A204.1 (cell line): ENCODE results near the gene GNG7.
"Not testable (repeated sequence)": the region's sequence is repeated elsewhere in the genome, so short reads cannot be mapped to it uniquely, and the experiment has no call there.

Source experiments
- FAIRE-seq: peaks from 2 replicates; lab custom pipeline; 2012; peaks lifted over from hg19 to GRCh38; lab: Jason Lieb, UNC

The GNG7 gene

DNA sequence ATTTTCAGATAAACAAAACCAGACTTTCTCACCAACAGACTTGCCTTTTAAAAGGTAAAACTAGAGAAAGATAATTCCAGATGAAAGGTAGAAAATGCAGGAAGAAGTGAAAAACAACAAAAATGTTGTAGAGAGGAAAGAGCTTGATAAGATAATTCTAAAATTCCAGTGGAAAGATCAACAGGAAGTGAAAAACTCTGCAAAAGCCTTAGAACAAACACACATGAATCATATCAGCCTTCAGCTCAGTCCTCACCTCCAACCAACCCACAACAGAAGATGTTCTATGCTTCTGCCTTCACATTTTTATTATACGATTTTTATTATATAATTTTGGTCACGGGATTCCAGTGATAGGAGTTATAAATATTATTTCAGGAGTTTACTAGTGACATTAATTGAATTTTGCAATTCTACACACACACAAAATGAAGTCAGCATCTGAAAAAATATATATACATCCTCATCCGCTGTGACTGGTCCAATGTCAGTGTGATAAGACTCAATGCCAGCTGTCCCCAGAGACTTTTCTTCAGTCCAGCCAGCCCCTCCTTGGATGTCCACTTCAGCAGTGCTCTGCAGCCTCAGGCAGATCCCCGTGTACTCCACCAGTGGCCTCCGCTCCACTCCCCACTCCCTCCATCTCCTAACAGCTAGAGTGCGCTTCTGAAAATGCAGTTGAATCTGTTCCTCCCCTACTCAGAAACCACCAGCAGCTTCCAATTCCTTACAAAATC is 168.6 kb downstream of the GNG7 start:
- no peak for FAIRE-seq

DNA sequence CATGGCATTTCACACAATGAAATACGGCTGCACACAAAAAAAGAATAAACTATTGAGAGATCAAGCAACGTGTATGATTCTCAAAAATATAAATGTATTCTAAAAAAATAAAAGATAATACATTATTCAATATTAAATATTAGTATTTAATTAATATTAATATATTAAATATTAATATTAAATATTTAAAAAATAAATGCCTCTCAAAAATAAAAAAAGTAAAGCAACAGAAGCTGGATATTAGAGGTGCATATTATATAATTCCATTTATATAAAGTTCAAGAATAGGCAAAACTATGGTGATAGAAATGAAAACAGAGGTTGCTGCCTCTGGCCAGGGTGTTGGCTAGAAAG is 169.4 kb downstream of the GNG7 start:
- peak; percentile 93 for FAIRE-seq

- FAIRE-seq = no peak
Measured at GRCh38 chr19:2532252-2533071, 170.0 kb downstream of the GNG7 start.

GRCh38 chr19:2529942-2530341 is 172.6 kb downstream of the GNG7 start:
- not testable (repeated sequence) for FAIRE-seq

GRCh38 chr19:2529473-2529918 is 173.0 kb downstream of the GNG7 start:
- FAIRE-seq = no peak

DNA sequence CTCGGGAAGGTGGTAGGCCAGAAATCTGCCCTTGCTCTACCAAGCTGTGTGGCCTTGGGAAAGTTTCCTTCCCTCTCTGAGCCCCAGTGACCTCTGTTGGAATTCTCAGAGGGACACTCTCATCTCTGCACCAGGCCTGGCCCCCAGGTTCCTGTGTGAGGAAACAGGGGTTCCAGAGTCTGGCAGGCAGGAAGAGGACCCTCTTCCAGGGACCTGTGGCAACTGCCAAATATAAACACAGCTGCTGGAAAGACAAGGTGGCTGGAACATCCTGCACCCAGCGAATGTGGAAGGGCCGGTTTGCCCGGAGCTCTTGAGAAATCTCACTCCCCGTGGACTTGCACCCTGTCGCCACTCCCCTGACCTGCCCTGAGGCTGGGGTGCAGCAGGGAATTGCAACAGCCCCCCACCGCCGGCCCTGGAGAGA is 173.8 kb downstream of the GNG7 start:
- FAIRE-seq = no peak

- FAIRE-seq = no peak
Measured at GRCh38 chr19:2527686-2528085, 174.8 kb downstream of the GNG7 start.

DNA sequence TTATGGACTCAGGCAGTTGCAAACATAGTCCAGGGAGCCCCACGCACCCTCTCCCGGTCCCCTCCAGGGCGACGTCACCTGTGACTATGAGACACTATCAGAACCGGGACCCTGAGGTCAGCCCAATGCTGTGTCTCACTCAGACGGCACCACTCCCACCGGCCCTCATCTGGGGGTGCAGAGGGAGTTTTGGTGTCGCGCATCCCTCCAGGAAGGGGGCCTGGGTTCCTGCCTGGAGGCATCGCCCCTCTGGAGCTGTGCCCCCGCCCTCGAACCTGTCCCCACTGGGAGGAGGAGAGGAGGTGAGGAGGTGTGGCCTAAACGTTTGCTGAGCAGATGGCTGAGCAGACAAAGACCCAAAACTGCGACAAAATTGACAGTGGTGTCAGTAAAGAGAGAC is 175.3 kb downstream of the GNG7 start:
- FAIRE-seq = no peak

DNA sequence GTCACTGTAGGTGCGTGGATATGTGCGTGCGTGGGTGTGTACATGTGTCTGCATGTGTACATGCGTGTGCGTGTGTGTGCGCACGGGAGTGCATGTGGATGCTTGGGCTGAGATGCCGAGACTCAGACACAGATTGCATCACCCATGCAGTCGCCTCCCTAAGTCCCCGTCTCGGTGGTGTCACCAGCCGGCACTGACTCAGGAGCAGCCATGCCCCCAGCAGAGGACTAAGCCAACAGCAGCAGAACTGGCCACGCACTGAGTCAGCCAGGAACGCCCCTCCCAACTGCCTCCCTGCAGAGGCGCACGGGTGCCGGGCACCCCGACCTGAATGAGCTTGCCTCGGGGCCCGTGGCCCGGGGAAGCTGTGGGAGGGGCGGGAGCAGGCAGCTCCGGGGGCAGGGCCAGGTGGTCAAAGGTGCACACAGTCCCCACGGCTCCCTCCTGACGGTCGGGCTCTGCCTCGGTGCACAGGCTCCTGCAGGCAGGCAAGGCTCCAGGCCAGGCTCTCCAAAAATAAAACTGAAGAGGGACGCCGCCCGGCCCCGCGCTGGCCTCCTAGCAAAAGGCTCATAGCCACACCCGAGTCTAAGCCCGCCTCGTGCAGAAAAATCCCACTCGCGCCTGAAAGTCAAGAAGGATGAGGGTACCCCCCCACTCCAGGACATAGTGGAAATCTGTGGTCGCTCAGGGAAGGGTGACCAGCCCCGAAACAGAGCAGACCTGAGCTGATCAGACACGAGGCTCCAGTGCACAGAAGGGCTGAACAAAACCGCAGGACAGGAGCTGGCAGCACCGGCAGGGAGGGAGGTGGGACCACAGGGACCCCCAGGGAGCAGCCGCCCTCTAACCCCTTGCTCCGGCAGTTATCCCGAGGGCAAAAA is 177.4 kb downstream of the GNG7 start:
- FAIRE-seq = no peak

- FAIRE-seq = no peak
Measured at GRCh38 chr19:2524361-2524839, 178.1 kb downstream of the GNG7 start.

DNA sequence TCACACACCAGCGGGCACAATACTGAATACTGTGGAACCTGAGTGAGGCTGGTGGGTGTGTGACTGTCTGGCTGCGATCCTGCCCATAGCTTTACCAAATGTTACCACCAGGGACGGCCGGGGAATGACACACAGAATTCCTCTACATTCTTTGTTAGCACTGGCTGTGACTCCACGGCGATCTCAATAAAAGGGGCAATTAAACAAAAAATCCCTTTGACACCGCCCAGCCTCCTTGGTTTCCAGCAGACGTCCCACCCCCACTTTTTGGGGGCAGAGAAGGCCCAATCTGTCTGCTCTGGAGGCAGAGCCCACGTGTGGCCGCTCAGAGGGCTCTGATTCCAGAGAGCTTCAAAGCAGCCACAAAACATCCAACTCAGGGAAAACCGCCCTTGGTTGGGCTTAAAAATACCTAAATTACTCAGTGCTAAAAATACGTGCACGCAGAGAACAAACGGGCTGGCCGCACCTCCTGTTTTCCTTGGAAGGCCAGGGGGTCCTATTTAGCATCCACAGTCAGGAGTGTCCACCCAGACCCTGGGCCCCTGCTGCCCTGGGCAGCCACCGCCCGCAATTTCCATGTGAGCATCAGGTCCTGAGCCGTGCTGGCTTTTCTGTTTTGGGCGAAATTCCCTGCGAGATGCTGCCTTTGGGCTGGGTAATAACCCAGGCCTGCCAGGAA is 178.7 kb downstream of the GNG7 start:
- FAIRE-seq = no peak

GRCh38 chr19:2519482-2519881 is 183.0 kb downstream of the GNG7 start:
- no peak for FAIRE-seq

- FAIRE-seq = not testable (repeated sequence)
Measured at GRCh38 chr19:2518856-2519255, 183.6 kb downstream of the GNG7 start.

GRCh38 chr19:2517881-2518601 is 184.5 kb downstream of the GNG7 start:
- FAIRE-seq = no peak

GRCh38 chr19:2516727-2517126 is 185.8 kb downstream of the GNG7 start:
- no peak for FAIRE-seq

GRCh38 chr19:2514981-2515518 is 187.4 kb downstream of the GNG7 start:
- no peak for FAIRE-seq

GRCh38 chr19:2512523-2513431 is 189.7 kb downstream of the GNG7 start:
- FAIRE-seq = no peak

DNA sequence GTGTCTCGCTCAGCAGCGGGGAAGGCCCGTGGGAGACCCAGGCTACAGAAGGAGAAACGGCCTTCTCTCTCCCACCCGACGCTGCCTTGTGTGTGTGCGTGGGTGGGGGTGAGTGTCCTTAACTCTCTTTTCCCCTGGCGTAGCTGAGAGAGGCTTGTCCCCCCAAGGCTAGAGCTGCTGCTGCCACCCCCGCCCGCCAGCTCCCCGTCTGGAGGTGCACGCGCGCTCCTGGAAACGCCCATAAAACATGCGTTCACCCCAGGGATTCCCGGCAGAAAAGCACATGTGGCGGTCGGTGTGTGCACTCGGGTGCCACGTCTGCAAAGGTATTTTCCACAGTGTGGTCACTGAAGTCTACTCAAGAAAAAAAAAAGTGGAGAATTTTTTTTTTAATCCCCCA is 190.5 kb downstream of the GNG7 start:
- no peak for FAIRE-seq

DNA sequence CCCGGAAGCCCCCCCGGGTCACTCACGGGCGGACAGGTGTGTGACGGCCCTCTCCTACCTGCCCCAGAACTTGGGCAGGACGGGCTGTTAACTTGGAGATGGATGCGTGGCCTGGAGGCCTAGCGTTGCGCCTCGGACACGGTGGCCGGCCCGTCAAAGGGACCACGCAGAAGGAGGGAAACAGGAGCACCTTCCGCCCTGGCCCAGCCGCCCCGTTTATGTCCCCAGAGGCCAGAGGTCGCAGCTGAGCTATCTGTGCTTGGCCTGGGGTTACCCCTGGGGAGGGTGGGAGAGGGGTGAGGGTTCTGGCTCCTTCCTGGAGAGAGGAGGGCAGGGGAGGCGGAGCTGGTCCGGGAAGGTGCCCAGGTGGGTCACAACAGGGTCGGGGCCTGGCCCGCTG is 190.9 kb downstream of the GNG7 start:
- FAIRE-seq = no peak

GRCh38 chr19:2509096-2509495 is 193.4 kb downstream of the GNG7 start:
- FAIRE-seq = no peak
